Esophagus muscularis mucosa (tissue), 4 donors: ENCODE results near the gene YOD1. TPM values are rescaled to one million over a fixed set of nuclear protein-coding genes. Genes with fewer than 3 reads are reported as not detected.

Source experiments
- DNase-seq: peaks from one replicate; pipeline ENCODE4 v3.0.0-alpha.2; 2017; ENCODE audit errors: extremely low spot score
- H3K27ac ChIP-seq, 4 donors: fragments of 200-600 bp; sonication (generic); replicated peaks in 1 of 4; 1 replicate in 3 of 4; 2 replicates in 1 of 4; pipeline ENCODE4 v1.5.1; 2016 to 2019; ENCODE audit warnings: mild to moderate bottlenecking in 1 of 4
- H3K27me3 ChIP-seq, 4 donors: fragments of 200-600 bp; sonication (generic); one replicate each; pipeline versions ENCODE4 v1.5.1 to v1.6.0; 2016 to 2019
- H3K36me3 ChIP-seq, 4 donors: fragments of 200-600 bp; sonication (generic); one replicate each; pipeline ENCODE4 v1.5.1; 2016 to 2019
- H3K4me1 ChIP-seq, 4 donors: fragments of 200-600 bp; sonication (generic); one replicate each; pipeline ENCODE4 v1.5.1; 2016 to 2019
- H3K4me3 ChIP-seq, 4 donors: fragments of 200-600 bp; sonication (generic); 1 replicate in 2 of 4; 2 replicates in 2 of 4; pipeline ENCODE4 v1.5.1; 2016 to 2019; ENCODE audit warnings: mild to moderate bottlenecking in 4 of 4, moderate library complexity in 1 of 4
- H3K9me3 ChIP-seq, 4 donors: fragments of 200-600 bp; sonication (generic); 1 replicate in 3 of 4; 2 replicates in 1 of 4; pipeline ENCODE4 v1.5.1; 2016 to 2019
- EP300 ChIP-seq: sonication (generic); formaldehyde crosslinking; IDR thresholded peaks from one replicate; pipeline ENCODE4 v1.6.1; 2017; ENCODE audit warnings: antibody characterized with exemption
- POLR2A ChIP-seq: fragments of 450-650 bp; IDR thresholded peaks from one replicate; pipeline ENCODE4 v1.6.1; 2017; ENCODE audit warnings: antibody characterized with exemption, moderate library complexity, mild to moderate bottlenecking, low read depth
- POLR2AphosphoS5 ChIP-seq, 2 donors: sonication (generic); formaldehyde crosslinking; IDR thresholded peaks; one replicate each; pipeline ENCODE4 v1.6.1; 2017; ENCODE audit warnings: antibody characterized with exemption in 2 of 2
- WGBS: methylation state at CpG from one replicate; pipeline ENCODE4 v1.1.5; 2018; 5-methylcytosine and 5-hydroxymethylcytosine counted together
- intact Hi-C: fragments of 100-400 bp; cut with DNase I; formaldehyde crosslinking; loops from one replicate; pipeline ENCODE4 v1.15.1; 2023
- total RNA-seq, 4 donors: library from RNA; depleted of rRNA; stranded (reverse); fragments of >200 nt; gene quantifications; one replicate each; pipeline versions ENCODE4 v1.1.0 to v1.2.1, GENCODE V29; 2016
- TF ChIP-seq, protein P1 (sequence below), 3 experiments: fragments of 200-600 bp in 2 of 3; fragments of 450-650 bp in 1 of 3; sonication (generic) in 2 of 3; IDR thresholded peaks; one replicate each; pipeline ENCODE4 v1.5.1; 2017 to 2019; ENCODE audit warnings: antibody characterized with exemption in 3 of 3, mild to moderate bottlenecking in 2 of 3, moderate library complexity in 1 of 3

The YOD1 gene
- total RNA-seq, 4 donors from 2014 or later: 6.3 to 8.5 (median 7.2) TPM

DNA sequence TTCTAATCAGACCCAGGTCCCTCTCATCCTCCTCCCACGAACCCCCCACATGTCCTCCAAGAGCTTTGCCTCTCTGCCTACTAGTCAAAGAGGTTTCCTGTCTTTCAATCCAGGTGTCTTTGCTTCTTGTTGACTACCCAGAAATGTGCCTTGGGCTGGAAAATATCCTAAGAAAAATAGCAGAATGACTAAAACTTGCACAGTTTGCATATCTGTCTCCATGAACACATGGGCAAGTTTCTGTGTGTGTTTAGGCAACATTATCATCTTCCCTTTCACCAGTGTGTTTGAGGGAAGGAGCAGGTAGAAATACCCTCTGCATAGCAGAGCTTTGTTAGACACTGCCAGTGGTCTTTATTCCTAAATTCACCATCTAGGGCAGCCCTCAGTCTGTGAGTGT is 20.0 kb downstream of the YOD1 start:
- intact Hi-C loops: no loop called here
- H3K27ac ChIP-seq: no peak overlapping the region
- no peaks in the 10 kb centered on the region for H3K36me3 ChIP-seq
- H3K4me1 ChIP-seq: peaks cover 8 to 10% (median 9%) of the 10 kb centered on the region in 4 donors
- no peaks in the 10 kb centered on the region for H3K9me3 ChIP-seq
- DNase-seq: no peak
- 62% methylated on average over 1 of the region's 1 CpG for WGBS
- TF ChIP-seq POLR2AphosphoS5 (IDR thresholded peaks at IDR 0.05): no peak
- no peak for TF ChIP-seq POLR2A
- TF ChIP-seq, protein P1, sequence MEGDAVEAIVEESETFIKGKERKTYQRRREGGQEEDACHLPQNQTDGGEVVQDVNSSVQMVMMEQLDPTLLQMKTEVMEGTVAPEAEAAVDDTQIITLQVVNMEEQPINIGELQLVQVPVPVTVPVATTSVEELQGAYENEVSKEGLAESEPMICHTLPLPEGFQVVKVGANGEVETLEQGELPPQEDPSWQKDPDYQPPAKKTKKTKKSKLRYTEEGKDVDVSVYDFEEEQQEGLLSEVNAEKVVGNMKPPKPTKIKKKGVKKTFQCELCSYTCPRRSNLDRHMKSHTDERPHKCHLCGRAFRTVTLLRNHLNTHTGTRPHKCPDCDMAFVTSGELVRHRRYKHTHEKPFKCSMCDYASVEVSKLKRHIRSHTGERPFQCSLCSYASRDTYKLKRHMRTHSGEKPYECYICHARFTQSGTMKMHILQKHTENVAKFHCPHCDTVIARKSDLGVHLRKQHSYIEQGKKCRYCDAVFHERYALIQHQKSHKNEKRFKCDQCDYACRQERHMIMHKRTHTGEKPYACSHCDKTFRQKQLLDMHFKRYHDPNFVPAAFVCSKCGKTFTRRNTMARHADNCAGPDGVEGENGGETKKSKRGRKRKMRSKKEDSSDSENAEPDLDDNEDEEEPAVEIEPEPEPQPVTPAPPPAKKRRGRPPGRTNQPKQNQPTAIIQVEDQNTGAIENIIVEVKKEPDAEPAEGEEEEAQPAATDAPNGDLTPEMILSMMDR (IDR thresholded peaks at IDR 0.05): no peak
- TF ChIP-seq EP300: no peak
- H3K27me3 ChIP-seq: peaks cover 0 to 13% (median 0%) of the 10 kb centered on the region in 4 donors
- no peak overlapping the region for H3K4me3 ChIP-seq

DNA sequence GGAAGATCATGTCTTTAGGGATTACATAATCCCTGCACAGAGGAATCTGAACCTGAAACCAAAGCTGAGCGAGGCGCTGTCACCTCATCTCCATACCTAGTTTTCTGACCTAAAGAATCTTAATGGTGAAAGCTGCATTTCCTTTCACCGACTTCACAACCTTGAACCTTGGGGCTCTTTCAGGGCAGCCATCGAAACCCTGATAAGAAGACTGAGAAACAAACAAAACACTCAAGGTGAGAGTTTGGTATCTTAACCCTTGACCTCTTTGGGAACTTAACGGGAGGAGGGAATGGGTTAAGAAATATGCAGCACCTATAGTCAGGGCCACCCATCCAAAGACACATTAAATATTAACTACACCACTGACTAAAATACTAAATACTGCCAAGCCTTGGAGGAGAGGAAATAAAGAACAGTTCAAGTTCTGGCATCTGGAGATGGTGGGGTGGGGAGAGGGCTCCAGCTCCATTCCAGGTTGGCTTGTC is 20.4 kb downstream of the YOD1 start:
- Histone ChIP-seq H3K27ac (no peak overlapping the region), H3K27me3 (peaks cover 0 to 13% (median 0%) of the 10 kb centered on the region in 4 donors), H3K4me3 (no peak overlapping the region), H3K9me3 (no peaks in the 10 kb centered on the region), H3K4me1 (peaks cover 12 to 15% (median 13%) of the 10 kb centered on the region in 4 donors), H3K36me3 (no peaks in the 10 kb centered on the region)
- WGBS: 81% methylated on average over 5 of the region's 5 CpGs
- TF ChIP-seq, protein P1 (IDR thresholded peaks at IDR 0.05): no peak
- TF ChIP-seq POLR2A: no peak
- no peak for TF ChIP-seq EP300
- TF ChIP-seq POLR2AphosphoS5 (IDR thresholded peaks at IDR 0.05): no peak
- no peak for DNase-seq
- intact Hi-C loops: no loop called here

DNA sequence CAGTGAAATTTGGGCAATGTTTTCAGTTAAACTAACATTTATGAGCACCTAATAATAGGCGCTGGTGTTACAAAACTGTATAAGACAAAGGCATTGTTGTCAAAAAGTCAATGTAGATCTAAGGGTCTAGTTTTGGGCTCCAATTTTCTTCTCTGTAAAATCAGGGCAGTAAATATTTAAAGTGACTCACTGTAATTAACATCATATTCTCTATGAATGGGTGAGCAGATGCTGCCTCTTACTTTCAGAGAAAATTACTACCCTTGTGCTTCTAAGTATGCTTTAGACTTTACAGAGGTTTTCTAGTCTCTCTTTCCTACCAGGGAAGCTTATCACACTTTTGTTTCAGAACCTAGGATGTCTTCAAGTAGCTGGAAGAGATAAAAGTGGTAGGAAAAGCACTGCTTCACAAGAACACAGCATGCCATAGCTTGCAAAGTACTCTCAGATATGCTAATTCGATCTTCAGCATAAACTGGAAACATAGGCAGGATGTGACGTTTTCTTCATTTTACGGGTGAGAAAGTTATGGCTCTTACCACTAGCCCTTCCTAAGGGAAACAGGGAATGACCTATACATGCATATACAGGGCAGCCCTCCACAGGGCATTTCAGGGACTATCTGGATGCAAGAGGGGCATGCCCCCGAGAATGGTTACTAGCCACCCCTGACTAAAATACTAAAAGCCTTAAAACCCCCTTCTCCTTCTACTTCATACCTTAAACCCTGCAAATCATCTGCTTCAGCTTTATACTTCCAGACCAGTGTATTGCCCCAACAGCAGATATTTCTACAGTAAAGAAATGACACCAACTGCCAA is 21.1 kb downstream of the YOD1 start:
- Histone ChIP-seq H3K27me3 (peaks cover 0 to 13% (median 0%) of the 10 kb centered on the region in 4 donors), H3K4me1 (peaks cover 19 to 22% (median 20%) of the 10 kb centered on the region in 4 donors), H3K27ac (no peak overlapping the region), H3K36me3 (no peaks in the 10 kb centered on the region), H3K4me3 (no peak overlapping the region), H3K9me3 (no peaks in the 10 kb centered on the region)
- TF ChIP-seq, protein P1 (IDR thresholded peaks at IDR 0.05): no peak
- TF ChIP-seq EP300: no peak
- WGBS: 76% methylated on average over 5 of the region's 5 CpGs
- no peak for DNase-seq
- intact Hi-C loops: no loop called here

DNA sequence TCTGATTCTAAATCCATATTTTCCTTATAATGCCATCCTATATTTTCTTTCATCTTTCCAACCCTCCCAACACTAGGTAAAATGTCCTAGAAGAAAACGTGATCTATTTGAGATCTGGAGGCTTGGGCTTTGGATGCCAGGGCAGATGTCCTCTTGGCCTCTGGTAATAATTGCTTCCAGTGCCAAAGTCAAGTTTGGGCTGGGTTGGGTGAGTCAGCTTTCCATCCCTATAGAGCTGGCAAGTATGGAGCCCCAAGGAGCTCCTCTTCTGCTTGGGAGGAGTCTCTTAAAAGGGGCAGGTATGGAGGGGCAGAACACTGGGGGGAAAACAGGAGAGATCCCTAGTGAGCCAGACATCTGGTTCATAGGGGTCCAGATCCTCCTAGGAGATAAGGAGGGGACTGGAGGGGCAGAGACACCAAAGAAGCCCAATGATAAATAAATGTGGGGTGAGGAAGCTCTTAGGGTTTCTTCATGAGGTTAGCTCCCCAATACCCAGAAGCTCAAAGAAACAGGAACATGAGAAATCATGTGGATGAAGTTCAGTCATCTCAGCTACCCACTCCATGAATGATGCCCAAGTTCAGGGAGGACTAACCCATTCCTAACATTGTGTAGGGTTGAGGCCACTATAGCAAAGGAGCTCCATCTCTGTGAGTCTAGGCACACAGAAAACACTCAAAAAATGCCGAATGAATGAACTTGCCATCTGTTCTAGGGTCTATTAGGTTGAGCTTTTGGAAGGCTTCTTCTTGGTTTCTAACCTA is 21.9 kb downstream of the YOD1 start:
- peaks cover 27 to 30% (median 28%) of the 10 kb centered on the region in 4 donors for H3K4me1 ChIP-seq
- no peaks in the 10 kb centered on the region for H3K36me3 ChIP-seq
- no peak for DNase-seq
- H3K9me3 ChIP-seq: no peaks in the 10 kb centered on the region
- intact Hi-C loops: no loop called here
- no peak overlapping the region for H3K27ac ChIP-seq
- peaks cover 0 to 13% (median 0%) of the 10 kb centered on the region in 4 donors for H3K27me3 ChIP-seq
- H3K4me3 ChIP-seq: no peak overlapping the region
- no peak for TF ChIP-seq POLR2A
- TF ChIP-seq EP300: no peak
- TF ChIP-seq POLR2AphosphoS5 (IDR thresholded peaks at IDR 0.05): no peak
- TF ChIP-seq, protein P1 (IDR thresholded peaks at IDR 0.05): no peak
- WGBS: 98% methylated on average over 2 of the region's 2 CpGs
